DOHH2 (cell line): ENCODE results near the gene WDR35.

Experiments used
- EZH2phosphoT487 ChIP-seq: fragments of 200-600 bp; sonication (generic); IDR thresholded peaks from 2 replicates; pipeline ENCODE4 v1.6.1; 2017; ENCODE audit warnings: borderline replicate concordance, mild to moderate bottlenecking, antibody characterized with exemption, low read length, moderate library complexity, mixed read lengths
- TF ChIP-seq, protein P1 (sequence below): fragments of 200-600 bp; sonication (generic); IDR thresholded peaks from one replicate; pipeline ENCODE4 v1.5.1; 2014; ENCODE audit warnings: antibody characterized with exemption, mild to moderate bottlenecking, low read depth, low read length; ENCODE audit not compliant: poor library complexity, severe bottlenecking

DNA sequence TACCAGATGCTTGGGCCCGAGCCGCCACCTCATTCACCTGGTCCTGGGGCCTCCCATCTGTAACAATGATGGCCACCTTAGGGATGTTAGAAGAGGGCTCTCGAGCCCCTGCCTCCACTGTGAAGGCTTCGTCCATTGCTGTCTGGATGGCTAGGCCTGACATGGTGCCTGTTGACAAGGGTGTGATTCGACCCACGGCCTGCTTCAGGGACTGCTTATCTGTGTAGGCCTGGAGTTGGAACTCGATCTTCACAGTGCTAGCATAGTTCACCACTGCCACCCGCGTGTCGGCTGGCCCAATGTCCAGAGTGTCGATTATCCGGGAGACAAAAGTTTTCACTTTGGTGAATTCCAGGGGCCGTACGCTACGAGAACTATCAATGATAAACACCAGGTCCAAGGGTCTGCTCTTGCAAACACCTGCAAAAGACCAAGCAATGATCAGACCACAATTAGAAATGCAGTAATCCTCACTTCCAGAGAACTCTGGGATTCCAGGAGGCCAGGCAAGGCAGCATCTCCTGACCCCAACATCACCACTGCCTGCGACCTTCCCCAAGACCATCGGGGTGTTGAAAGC, 16.1 kb upstream of the WDR35 start:
- TF ChIP-seq, protein P1, sequence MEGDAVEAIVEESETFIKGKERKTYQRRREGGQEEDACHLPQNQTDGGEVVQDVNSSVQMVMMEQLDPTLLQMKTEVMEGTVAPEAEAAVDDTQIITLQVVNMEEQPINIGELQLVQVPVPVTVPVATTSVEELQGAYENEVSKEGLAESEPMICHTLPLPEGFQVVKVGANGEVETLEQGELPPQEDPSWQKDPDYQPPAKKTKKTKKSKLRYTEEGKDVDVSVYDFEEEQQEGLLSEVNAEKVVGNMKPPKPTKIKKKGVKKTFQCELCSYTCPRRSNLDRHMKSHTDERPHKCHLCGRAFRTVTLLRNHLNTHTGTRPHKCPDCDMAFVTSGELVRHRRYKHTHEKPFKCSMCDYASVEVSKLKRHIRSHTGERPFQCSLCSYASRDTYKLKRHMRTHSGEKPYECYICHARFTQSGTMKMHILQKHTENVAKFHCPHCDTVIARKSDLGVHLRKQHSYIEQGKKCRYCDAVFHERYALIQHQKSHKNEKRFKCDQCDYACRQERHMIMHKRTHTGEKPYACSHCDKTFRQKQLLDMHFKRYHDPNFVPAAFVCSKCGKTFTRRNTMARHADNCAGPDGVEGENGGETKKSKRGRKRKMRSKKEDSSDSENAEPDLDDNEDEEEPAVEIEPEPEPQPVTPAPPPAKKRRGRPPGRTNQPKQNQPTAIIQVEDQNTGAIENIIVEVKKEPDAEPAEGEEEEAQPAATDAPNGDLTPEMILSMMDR: no peak
- no peak for TF ChIP-seq EZH2phosphoT487
